ENCODE data around the gene KLF13. TPM values are rescaled to one million over a fixed set of nuclear protein-coding genes. Genes with fewer than 3 reads are reported as not detected.

KLF13 gene
- total RNA-seq, 1 donor from 2014 or later: 44.6 TPM

GRCh38 chr15:31300981-31301672 lies 25.5 kb upstream of the KLF13 start:
- Mint-ChIP-seq H3K36me3 (ENCODE audit: low read depth) (no peaks in the 10 kb centered on the region), H3K4me1 (peaks cover 43% of the 10 kb centered on the region), H3K9me3 (no peaks in the 10 kb centered on the region), H3K27ac (ENCODE audit: unreplicated experiment) (peak overlapping the region; percentile 62), H3K27me3 (ENCODE audit: low read depth) (peaks cover 6% of the 10 kb centered on the region), H3K4me3 (no peak overlapping the region)
- DNase-seq (ENCODE audit: low read depth, low spot score): no peak
- TF ChIP-seq, protein P1, sequence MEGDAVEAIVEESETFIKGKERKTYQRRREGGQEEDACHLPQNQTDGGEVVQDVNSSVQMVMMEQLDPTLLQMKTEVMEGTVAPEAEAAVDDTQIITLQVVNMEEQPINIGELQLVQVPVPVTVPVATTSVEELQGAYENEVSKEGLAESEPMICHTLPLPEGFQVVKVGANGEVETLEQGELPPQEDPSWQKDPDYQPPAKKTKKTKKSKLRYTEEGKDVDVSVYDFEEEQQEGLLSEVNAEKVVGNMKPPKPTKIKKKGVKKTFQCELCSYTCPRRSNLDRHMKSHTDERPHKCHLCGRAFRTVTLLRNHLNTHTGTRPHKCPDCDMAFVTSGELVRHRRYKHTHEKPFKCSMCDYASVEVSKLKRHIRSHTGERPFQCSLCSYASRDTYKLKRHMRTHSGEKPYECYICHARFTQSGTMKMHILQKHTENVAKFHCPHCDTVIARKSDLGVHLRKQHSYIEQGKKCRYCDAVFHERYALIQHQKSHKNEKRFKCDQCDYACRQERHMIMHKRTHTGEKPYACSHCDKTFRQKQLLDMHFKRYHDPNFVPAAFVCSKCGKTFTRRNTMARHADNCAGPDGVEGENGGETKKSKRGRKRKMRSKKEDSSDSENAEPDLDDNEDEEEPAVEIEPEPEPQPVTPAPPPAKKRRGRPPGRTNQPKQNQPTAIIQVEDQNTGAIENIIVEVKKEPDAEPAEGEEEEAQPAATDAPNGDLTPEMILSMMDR (conservative IDR thresholded peaks at IDR 0.05): no peak

GRCh38 chr15:31301673-31301990 lies 25.0 kb upstream of the KLF13 start:
- Mint-ChIP-seq H3K36me3 (ENCODE audit: low read depth) (no peaks in the 10 kb centered on the region), H3K9me3 (no peaks in the 10 kb centered on the region), H3K27me3 (ENCODE audit: low read depth) (peaks cover 2% of the 10 kb centered on the region), H3K4me3 (no peak overlapping the region), H3K27ac (ENCODE audit: unreplicated experiment) (no peak overlapping the region), H3K4me1 (peaks cover 43% of the 10 kb centered on the region)
- no peak for DNase-seq (ENCODE audit: low read depth, low spot score)
- TF ChIP-seq, protein P1 (conservative IDR thresholded peaks at IDR 0.05): no peak

DNA sequence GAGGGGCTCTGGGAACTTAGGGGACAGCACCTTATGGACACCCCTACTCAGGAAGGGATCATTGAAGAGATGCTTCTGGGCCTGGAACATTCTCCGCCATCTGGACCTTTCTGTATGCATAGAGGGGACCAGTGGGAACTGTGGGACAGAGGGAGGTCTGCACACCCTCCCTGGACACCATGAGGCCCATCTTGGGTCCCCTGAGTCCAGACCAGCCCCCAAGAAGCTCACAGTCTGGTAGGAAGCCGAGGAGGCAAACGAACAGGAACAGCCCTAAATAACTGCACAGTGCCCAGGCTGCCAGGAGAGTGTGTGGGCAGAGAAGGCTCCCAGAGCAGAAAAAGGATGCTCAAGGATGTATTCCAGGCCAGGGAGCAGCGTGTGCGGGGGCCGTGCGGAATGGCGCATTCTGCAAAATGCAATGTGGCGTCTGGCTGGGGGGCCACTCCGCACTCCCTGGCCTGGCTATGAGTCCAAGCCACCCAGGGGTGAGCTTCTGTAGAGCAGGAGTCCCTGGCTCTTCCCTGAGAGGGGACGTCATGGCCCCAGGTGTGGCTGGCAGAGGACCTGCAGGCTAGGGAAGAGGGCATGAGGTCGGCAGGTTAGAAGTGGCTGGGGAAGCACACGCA lies 24.5 kb upstream of the KLF13 start:
- Mint-ChIP-seq H3K36me3 (ENCODE audit: low read depth) (no peaks in the 10 kb centered on the region), H3K4me3 (no peak overlapping the region), H3K9me3 (no peaks in the 10 kb centered on the region), H3K27ac (ENCODE audit: unreplicated experiment) (peak overlapping the region; percentile 88), H3K27me3 (ENCODE audit: low read depth) (no peaks in the 10 kb centered on the region), H3K4me1 (peaks cover 47% of the 10 kb centered on the region)
- TF ChIP-seq, protein P1 (conservative IDR thresholded peaks at IDR 0.05): no peak
- no peak for DNase-seq (ENCODE audit: low read depth, low spot score)

- DNase-seq (ENCODE audit: low read depth, low spot score): no peak
- H3K4me1 Mint-ChIP-seq: peaks cover 54% of the 10 kb centered on the region
- no peaks in the 10 kb centered on the region for H3K9me3 Mint-ChIP-seq
- H3K4me3 Mint-ChIP-seq: no peak overlapping the region
- no peak overlapping the region for H3K27ac Mint-ChIP-seq (ENCODE audit: unreplicated experiment)
- TF ChIP-seq, protein P1 (conservative IDR thresholded peaks at IDR 0.05): no peak
- H3K27me3 Mint-ChIP-seq (ENCODE audit: low read depth): peaks cover 3% of the 10 kb centered on the region
- no peaks in the 10 kb centered on the region for H3K36me3 Mint-ChIP-seq (ENCODE audit: low read depth)
These were observed 23.6 kb upstream of the KLF13 start for GRCh38 chr15:31302778-31303725.

DNA sequence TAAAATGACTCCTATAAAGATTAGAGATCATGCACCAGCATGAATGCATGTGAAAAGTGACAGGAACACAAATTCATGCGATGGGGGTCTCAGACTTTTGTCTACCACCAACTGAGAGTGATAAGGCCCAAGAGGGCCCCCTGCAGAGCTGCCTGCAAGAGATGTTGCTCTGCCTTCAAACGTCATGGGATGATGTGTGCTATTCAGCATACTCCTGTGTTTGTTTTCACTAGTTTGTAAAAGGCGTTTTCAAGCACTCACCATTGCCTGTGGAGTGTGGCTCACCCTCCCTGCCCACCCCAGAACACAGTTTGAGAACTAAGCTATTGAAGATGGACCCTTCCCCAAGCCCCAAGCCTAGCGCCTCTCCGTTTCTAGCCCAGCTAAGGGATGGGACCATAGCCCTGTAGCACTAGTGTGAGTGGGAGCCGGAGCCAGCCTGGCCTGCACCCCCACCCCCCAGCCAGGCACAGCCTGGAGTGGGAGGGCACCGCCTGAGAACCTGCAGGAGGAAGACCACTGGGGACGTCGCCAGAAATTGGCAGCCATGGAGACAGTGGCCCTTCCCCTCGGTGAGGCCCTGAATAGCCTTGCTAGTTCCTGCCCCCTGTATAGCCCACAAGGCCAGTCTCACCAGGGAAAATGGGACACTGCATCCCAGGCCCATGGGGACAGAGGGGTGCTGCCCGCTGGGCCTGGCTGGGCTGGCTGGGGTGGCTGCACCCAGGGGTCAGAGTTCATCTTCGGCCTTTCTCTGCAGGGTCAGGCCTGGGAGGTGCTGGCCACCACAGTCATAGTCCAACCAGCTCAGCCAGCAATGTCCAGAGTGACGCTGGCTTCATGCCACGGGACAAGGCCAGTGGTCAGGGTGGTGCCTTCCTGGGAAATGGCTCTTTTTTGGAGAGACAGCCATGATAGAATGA lies 22.6 kb upstream of the KLF13 start:
- peaks cover 58% of the 10 kb centered on the region for H3K4me1 Mint-ChIP-seq
- TF ChIP-seq, protein P1 (conservative IDR thresholded peaks at IDR 0.05): no peak
- H3K36me3 Mint-ChIP-seq (ENCODE audit: low read depth): no peaks in the 10 kb centered on the region
- DNase-seq (ENCODE audit: low read depth, low spot score): no peak
- no peak overlapping the region for H3K4me3 Mint-ChIP-seq
- no peaks in the 10 kb centered on the region for H3K9me3 Mint-ChIP-seq
- no peak overlapping the region for H3K27ac Mint-ChIP-seq (ENCODE audit: unreplicated experiment)
- H3K27me3 Mint-ChIP-seq (ENCODE audit: low read depth): peaks cover 3% of the 10 kb centered on the region

All from neural crest cell (in vitro differentiated cells).